Keratinocyte (primary cell): ENCODE measurements around the gene KCNJ6.

Source experiments
- EZH2 ChIP-seq: IDR thresholded peaks from one replicate; pipeline ENCODE4 v1.6.1; 2012; ENCODE audit warnings: inconsistent platforms, mild to moderate bottlenecking, low read length, moderate library complexity
- TF ChIP-seq, protein P1 (sequence below), 3 experiments: IDR thresholded peaks in 1 of 3; conservative IDR thresholded peaks in 1 of 3; optimal IDR thresholded peaks in 1 of 3; 2 replicates in 2 of 3; 3 replicates in 1 of 3; pipeline versions ENCODE3 to v1.5.1; 2011; ENCODE audit warnings: low read length in 3 of 3, mild to moderate bottlenecking in 3 of 3, moderate library complexity in 2 of 3, control low read depth in 1 of 3, inconsistent platforms in 1 of 3; ENCODE audit not compliant: insufficient read depth in 2 of 3; ENCODE audit errors: extremely low read depth in 1 of 3

DNA sequence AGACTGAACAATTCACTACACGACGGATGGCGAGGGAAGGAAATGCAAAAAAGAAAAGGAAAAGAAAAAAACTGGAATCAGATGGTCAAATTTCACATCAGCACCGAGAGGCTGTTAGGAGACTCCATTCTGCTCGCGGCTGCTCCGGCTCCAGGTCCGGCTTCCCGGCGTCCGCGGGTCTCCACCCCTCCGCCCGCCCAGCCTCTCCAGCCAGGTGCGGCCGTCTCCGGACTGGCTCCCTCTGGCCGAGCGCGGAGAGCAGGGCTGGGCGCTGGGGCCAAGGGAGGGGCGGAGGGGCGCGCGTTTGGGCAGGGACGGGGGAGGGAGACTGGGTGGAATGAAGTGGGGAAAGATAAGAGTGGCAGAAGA lies 332 bp downstream of the KCNJ6 start:
- TF ChIP-seq, protein P1, sequence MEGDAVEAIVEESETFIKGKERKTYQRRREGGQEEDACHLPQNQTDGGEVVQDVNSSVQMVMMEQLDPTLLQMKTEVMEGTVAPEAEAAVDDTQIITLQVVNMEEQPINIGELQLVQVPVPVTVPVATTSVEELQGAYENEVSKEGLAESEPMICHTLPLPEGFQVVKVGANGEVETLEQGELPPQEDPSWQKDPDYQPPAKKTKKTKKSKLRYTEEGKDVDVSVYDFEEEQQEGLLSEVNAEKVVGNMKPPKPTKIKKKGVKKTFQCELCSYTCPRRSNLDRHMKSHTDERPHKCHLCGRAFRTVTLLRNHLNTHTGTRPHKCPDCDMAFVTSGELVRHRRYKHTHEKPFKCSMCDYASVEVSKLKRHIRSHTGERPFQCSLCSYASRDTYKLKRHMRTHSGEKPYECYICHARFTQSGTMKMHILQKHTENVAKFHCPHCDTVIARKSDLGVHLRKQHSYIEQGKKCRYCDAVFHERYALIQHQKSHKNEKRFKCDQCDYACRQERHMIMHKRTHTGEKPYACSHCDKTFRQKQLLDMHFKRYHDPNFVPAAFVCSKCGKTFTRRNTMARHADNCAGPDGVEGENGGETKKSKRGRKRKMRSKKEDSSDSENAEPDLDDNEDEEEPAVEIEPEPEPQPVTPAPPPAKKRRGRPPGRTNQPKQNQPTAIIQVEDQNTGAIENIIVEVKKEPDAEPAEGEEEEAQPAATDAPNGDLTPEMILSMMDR (optimal IDR thresholded peaks at IDR 0.05 in 1 of 3, IDR thresholded peaks at IDR 0.05 in 1 of 3, conservative IDR thresholded peaks at IDR 0.05 in 1 of 3; ENCODE audit: extremely low read depth in 1 of 3, insufficient read depth in 2 of 3, low read length in 3 of 3) = no peak
- peak; percentile 22 for TF ChIP-seq EZH2
